Trophoblast cell (in vitro differentiated cells and primary cell): ENCODE results near the gene EML6.

Source experiments
- DNase-seq, 2 donors: peaks; one replicate each; pipeline ENCODE4 v3.0.0-alpha.2; 2016
- H2AFZ ChIP-seq: 2 replicates; pipeline ENCODE4 v1.6.1; 2013; ENCODE audit warnings: low read length, moderate library complexity, mild to moderate bottlenecking; ENCODE audit not compliant: insufficient read depth, poor library complexity
- H2AK5ac ChIP-seq: 2 replicates; pipeline ENCODE4 v1.6.1; 2013; ENCODE audit warnings: mild to moderate bottlenecking, low read length
- H2BK120ac ChIP-seq: 2 replicates; pipeline ENCODE4 v1.6.1; 2013; ENCODE audit warnings: low read length, mild to moderate bottlenecking, moderate library complexity; ENCODE audit not compliant: insufficient read depth, poor library complexity
- H2BK12ac ChIP-seq: 2 replicates; pipeline ENCODE4 v1.6.1; 2013; ENCODE audit warnings: mild to moderate bottlenecking, low read length, moderate library complexity
- H2BK5ac ChIP-seq: 2 replicates; pipeline ENCODE4 v1.6.1; 2013; ENCODE audit warnings: low read length, low read depth, moderate library complexity, mild to moderate bottlenecking; ENCODE audit not compliant: poor library complexity
- H3K14ac ChIP-seq: 2 replicates; pipeline ENCODE4 v1.6.1; 2013; ENCODE audit warnings: mild to moderate bottlenecking, low read length
- H3K18ac ChIP-seq: 2 replicates; pipeline ENCODE4 v1.6.1; 2013; ENCODE audit warnings: mild to moderate bottlenecking, low read length
- H3K23ac ChIP-seq: 2 replicates; pipeline ENCODE4 v1.6.1; 2013; ENCODE audit warnings: low read length
- H3K27ac ChIP-seq: 2 replicates; pipeline ENCODE4 v1.5.1; 2013; ENCODE audit warnings: low read depth, mild to moderate bottlenecking, inconsistent platforms, low read length, moderate library complexity
- H3K27me3 ChIP-seq: 2 replicates; pipeline ENCODE4 v1.6.1; 2013; ENCODE audit warnings: inconsistent platforms, mild to moderate bottlenecking, low read length, moderate library complexity; ENCODE audit not compliant: insufficient read depth
- H3K36me3 ChIP-seq, 2 experiments: 1 replicate in 1 of 2; 2 replicates in 1 of 2; pipeline ENCODE4 v1.6.1; 2013; ENCODE audit warnings: low read length in 2 of 2, mild to moderate bottlenecking in 2 of 2, moderate library complexity in 1 of 2; ENCODE audit not compliant: insufficient read depth in 2 of 2, control insufficient read depth in 1 of 2
- H3K4ac ChIP-seq: 2 replicates; pipeline ENCODE4 v1.6.1; 2013; ENCODE audit warnings: low read depth, mild to moderate bottlenecking, low read length, moderate library complexity
- H3K4me1 ChIP-seq, 2 experiments: 1 replicate in 1 of 2; 2 replicates in 1 of 2; pipeline ENCODE4 v1.6.1; 2013; ENCODE audit warnings: low read length in 2 of 2, mild to moderate bottlenecking in 2 of 2, moderate library complexity in 1 of 2; ENCODE audit not compliant: insufficient read depth in 2 of 2, control insufficient read depth in 1 of 2
- H3K4me2 ChIP-seq: 2 replicates; pipeline ENCODE4 v1.6.1; 2013; ENCODE audit warnings: inconsistent platforms, mild to moderate bottlenecking, low read length, moderate library complexity
- H3K4me3 ChIP-seq: 2 replicates; pipeline ENCODE4 v1.5.1; 2013; ENCODE audit warnings: mild to moderate bottlenecking, low read depth, low read length, inconsistent platforms
- H3K79me1 ChIP-seq: one replicate; pipeline ENCODE4 v1.6.1; 2013; ENCODE audit warnings: low read length
- H3K79me2 ChIP-seq: 2 replicates; pipeline ENCODE4 v1.6.1; 2013; ENCODE audit warnings: low read length, mild to moderate bottlenecking; ENCODE audit not compliant: control insufficient read depth, insufficient read depth, poor library complexity
- H3K9ac ChIP-seq: 2 replicates; pipeline ENCODE4 v1.6.1; 2013; ENCODE audit warnings: mild to moderate bottlenecking, low read length
- H3K9me3 ChIP-seq: 2 replicates; pipeline ENCODE4 v1.6.1; 2013; ENCODE audit warnings: low read depth, mild to moderate bottlenecking, control low read depth, inconsistent platforms, low read length; ENCODE audit not compliant: insufficient read depth
- H4K12ac ChIP-seq: 2 replicates; pipeline ENCODE4 v1.6.1; 2013; ENCODE audit warnings: low read depth, mild to moderate bottlenecking, low read length, moderate library complexity
- H4K8ac ChIP-seq: 2 replicates; pipeline ENCODE4 v1.6.1; 2013; ENCODE audit warnings: low read depth, mild to moderate bottlenecking, low read length, moderate library complexity
- H4K91ac ChIP-seq: one replicate; pipeline ENCODE4 v1.6.1; 2013; ENCODE audit warnings: low read depth, mild to moderate bottlenecking, low read length, moderate library complexity
- WGBS: extraction: QIAGEN DNeasy Blood & Tissue Kit; methylation state at CpG from one replicate; pipeline ENCODE4 v1.1.7; 2013; ENCODE audit warnings: missing lambda C conversion rate; ENCODE audit not compliant: insufficient read length, insufficient coverage; ENCODE audit errors: extremely low coverage; 5-methylcytosine and 5-hydroxymethylcytosine counted together

EML6 gene

GRCh38 chr2:54723996-54724559 lies 616 bp downstream of the EML6 start:
- H2BK120ac ChIP-seq = no peak overlapping the region
- H3K9me3 ChIP-seq = no peaks in the 10 kb centered on the region
- H3K14ac ChIP-seq = no peak overlapping the region
- no peak overlapping the region for H4K91ac ChIP-seq
- H3K23ac ChIP-seq = no peak overlapping the region
- WGBS = no CpG with 5 or more reads among the region's 23 CpGs
- peak in 1 of 2 donors; percentile 19 for DNase-seq
- H3K36me3 ChIP-seq = no peaks in the 10 kb centered on the region
- peak overlapping the region; percentile 94 for H2AFZ ChIP-seq
- no peak overlapping the region for H4K8ac ChIP-seq
- H2AK5ac ChIP-seq = no peak overlapping the region
- no peak overlapping the region for H3K18ac ChIP-seq
- no peak overlapping the region for H4K12ac ChIP-seq
- H3K4me2 ChIP-seq = peak overlapping the region; percentile 97
- peak overlapping the region; percentile 9 for H3K9ac ChIP-seq
- H3K27ac ChIP-seq = no peak overlapping the region
- H3K4ac ChIP-seq = no peak overlapping the region
- H2BK12ac ChIP-seq = no peak overlapping the region
- H3K79me2 ChIP-seq = no peaks in the 10 kb centered on the region
- H3K27me3 ChIP-seq = peaks cover 26% of the 10 kb centered on the region
- peaks cover 2% of the 10 kb centered on the region for H3K79me1 ChIP-seq
- H3K4me3 ChIP-seq = peak overlapping the region; percentile 92
- no peak overlapping the region for H2BK5ac ChIP-seq
- H3K4me1 ChIP-seq = peaks cover 0 to 8% of the 10 kb centered on the region in 2 experiments

GRCh38 chr2:54724560-54725342 lies 1.3 kb downstream of the EML6 start:
- no peak overlapping the region for H2BK5ac ChIP-seq
- H3K9ac ChIP-seq = no peak overlapping the region
- H3K4ac ChIP-seq = no peak overlapping the region
- H3K18ac ChIP-seq = no peak overlapping the region
- no peaks in the 10 kb centered on the region for H3K9me3 ChIP-seq
- peak overlapping the region; percentile 66 for H2AFZ ChIP-seq
- H3K4me1 ChIP-seq = peaks cover 0 to 8% of the 10 kb centered on the region in 2 experiments
- no peak overlapping the region for H2BK120ac ChIP-seq
- H3K4me2 ChIP-seq = peak overlapping the region; percentile 97
- no peak overlapping the region for H3K23ac ChIP-seq
- no peaks in the 10 kb centered on the region for H3K79me2 ChIP-seq
- H4K12ac ChIP-seq = no peak overlapping the region
- peak overlapping the region; percentile 56 for H3K4me3 ChIP-seq
- no peak overlapping the region for H4K8ac ChIP-seq
- H4K91ac ChIP-seq = no peak overlapping the region
- H3K27me3 ChIP-seq = peaks cover 26% of the 10 kb centered on the region
- no peak overlapping the region for H2BK12ac ChIP-seq
- peaks cover 2% of the 10 kb centered on the region for H3K79me1 ChIP-seq
- no CpG with 5 or more reads among the region's 87 CpGs for WGBS
- peak overlapping the region; percentile 49 for H3K14ac ChIP-seq
- no peaks in the 10 kb centered on the region for H3K36me3 ChIP-seq
- H3K27ac ChIP-seq = no peak overlapping the region
- no peak overlapping the region for H2AK5ac ChIP-seq
- peak; percentile 17 to 45 for DNase-seq

GRCh38 chr2:54725343-54726099 lies 2.1 kb downstream of the EML6 start:
- H3K36me3 ChIP-seq = no peaks in the 10 kb centered on the region
- no peak overlapping the region for H3K4me3 ChIP-seq
- no CpG with 5 or more reads among the region's 8 CpGs for WGBS
- peaks cover 2% of the 10 kb centered on the region for H3K79me1 ChIP-seq
- H3K27ac ChIP-seq = no peak overlapping the region
- no peak overlapping the region for H3K23ac ChIP-seq
- H4K8ac ChIP-seq = no peak overlapping the region
- no peaks in the 10 kb centered on the region for H3K79me2 ChIP-seq
- H3K27me3 ChIP-seq = peaks cover 26% of the 10 kb centered on the region
- no peak overlapping the region for H2AK5ac ChIP-seq
- H2BK12ac ChIP-seq = no peak overlapping the region
- no peak overlapping the region for H2AFZ ChIP-seq
- H2BK5ac ChIP-seq = no peak overlapping the region
- no peak overlapping the region for H4K91ac ChIP-seq
- peaks cover 0 to 8% of the 10 kb centered on the region in 2 experiments for H3K4me1 ChIP-seq
- H3K9me3 ChIP-seq = no peaks in the 10 kb centered on the region
- H3K14ac ChIP-seq = no peak overlapping the region
- H4K12ac ChIP-seq = no peak overlapping the region
- H3K9ac ChIP-seq = no peak overlapping the region
- DNase-seq = no peak
- H2BK120ac ChIP-seq = no peak overlapping the region
- no peak overlapping the region for H3K18ac ChIP-seq
- no peak overlapping the region for H3K4ac ChIP-seq
- H3K4me2 ChIP-seq = peak overlapping the region; percentile 97

- no peak overlapping the region for H4K91ac ChIP-seq
- no peak overlapping the region for H3K27ac ChIP-seq
- no peak overlapping the region for H4K12ac ChIP-seq
- H3K9me3 ChIP-seq = no peaks in the 10 kb centered on the region
- no peak overlapping the region for H3K18ac ChIP-seq
- no peak overlapping the region for H3K4me2 ChIP-seq
- H3K79me1 ChIP-seq = peaks cover 2% of the 10 kb centered on the region
- H3K27me3 ChIP-seq = peaks cover 26% of the 10 kb centered on the region
- H3K9ac ChIP-seq = no peak overlapping the region
- no peak overlapping the region for H2AK5ac ChIP-seq
- no peak overlapping the region for H2BK5ac ChIP-seq
- H3K4ac ChIP-seq = no peak overlapping the region
- no CpG with 5 or more reads among the region's 1 CpG for WGBS
- H3K4me3 ChIP-seq = no peak overlapping the region
- H3K23ac ChIP-seq = no peak overlapping the region
- no peak overlapping the region for H2BK120ac ChIP-seq
- no peak overlapping the region for H4K8ac ChIP-seq
- no peak overlapping the region for H2AFZ ChIP-seq
- no peaks in the 10 kb centered on the region for H3K79me2 ChIP-seq
- no peak overlapping the region for H2BK12ac ChIP-seq
- H3K14ac ChIP-seq = no peak overlapping the region
- no peaks in the 10 kb centered on the region for H3K36me3 ChIP-seq
- no peak for DNase-seq
- H3K4me1 ChIP-seq = peaks cover 0 to 8% of the 10 kb centered on the region in 2 experiments
Measured at GRCh38 chr2:54726431-54726830, 3.0 kb downstream of the EML6 start.
